Measurements from ENCODE around the gene C9orf43.

- TF ChIP-seq CTCF (IDR thresholded peaks at IDR 0.05) (no peak), POLR2A (IDR thresholded peaks at IDR 0.05) (no peak)
These were observed 45.6 kb upstream of the C9orf43 start for GRCh38 chr9:113364951-113365350.
